ENCODE results near the gene TFEB.
A peak's percentile ranks its signal among the peaks of the same experiment; 100 is the strongest.

DNA sequence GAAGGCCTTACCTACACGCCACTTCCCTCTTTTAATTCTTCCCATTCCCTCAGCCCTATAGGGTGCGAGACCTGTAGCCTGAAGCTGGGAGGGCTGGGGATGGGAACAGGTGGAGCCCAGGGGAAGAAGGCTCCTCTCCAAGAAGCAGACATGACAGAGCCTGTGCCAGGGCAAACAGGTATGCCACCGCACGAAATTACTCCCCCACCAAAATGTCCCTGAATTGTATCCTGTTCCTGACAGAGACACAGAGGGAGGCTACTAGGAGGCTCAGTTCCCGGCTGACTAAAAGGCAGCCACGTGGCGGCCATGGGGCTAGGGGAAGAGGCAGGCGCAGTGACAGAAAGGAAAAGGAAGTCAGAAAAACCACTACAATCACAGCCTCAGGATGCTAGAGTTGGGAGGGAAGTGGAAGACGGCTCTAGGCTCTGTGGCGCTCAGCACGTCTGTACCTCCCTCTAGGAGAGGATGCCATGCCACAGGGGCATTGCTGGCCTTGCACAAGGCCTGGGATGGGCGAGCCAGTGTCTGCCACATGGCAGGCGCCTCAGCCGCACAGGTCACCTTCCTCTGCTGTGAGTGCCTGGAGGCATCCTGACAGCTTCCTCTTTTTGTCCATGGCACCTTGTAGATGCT is 27.7 kb downstream of the TFEB start:
- TF ChIP-seq, protein P1, sequence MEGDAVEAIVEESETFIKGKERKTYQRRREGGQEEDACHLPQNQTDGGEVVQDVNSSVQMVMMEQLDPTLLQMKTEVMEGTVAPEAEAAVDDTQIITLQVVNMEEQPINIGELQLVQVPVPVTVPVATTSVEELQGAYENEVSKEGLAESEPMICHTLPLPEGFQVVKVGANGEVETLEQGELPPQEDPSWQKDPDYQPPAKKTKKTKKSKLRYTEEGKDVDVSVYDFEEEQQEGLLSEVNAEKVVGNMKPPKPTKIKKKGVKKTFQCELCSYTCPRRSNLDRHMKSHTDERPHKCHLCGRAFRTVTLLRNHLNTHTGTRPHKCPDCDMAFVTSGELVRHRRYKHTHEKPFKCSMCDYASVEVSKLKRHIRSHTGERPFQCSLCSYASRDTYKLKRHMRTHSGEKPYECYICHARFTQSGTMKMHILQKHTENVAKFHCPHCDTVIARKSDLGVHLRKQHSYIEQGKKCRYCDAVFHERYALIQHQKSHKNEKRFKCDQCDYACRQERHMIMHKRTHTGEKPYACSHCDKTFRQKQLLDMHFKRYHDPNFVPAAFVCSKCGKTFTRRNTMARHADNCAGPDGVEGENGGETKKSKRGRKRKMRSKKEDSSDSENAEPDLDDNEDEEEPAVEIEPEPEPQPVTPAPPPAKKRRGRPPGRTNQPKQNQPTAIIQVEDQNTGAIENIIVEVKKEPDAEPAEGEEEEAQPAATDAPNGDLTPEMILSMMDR (IDR thresholded peaks at IDR 0.05 in 8 of 11, conservative IDR thresholded peaks at IDR 0.05 in 3 of 11), result peak in 1 of 11 experiments; percentile 11
- TF ChIP-seq POLR2A (IDR thresholded peaks at IDR 0.05) (no peak), POLR2AphosphoS5 (IDR thresholded peaks at IDR 0.05) (peak; percentile 75 to 80 (median 79))

All from spleen (tissue), 7 donors.